ENCODE results near the gene GSTO2.

The GSTO2 gene

DNA sequence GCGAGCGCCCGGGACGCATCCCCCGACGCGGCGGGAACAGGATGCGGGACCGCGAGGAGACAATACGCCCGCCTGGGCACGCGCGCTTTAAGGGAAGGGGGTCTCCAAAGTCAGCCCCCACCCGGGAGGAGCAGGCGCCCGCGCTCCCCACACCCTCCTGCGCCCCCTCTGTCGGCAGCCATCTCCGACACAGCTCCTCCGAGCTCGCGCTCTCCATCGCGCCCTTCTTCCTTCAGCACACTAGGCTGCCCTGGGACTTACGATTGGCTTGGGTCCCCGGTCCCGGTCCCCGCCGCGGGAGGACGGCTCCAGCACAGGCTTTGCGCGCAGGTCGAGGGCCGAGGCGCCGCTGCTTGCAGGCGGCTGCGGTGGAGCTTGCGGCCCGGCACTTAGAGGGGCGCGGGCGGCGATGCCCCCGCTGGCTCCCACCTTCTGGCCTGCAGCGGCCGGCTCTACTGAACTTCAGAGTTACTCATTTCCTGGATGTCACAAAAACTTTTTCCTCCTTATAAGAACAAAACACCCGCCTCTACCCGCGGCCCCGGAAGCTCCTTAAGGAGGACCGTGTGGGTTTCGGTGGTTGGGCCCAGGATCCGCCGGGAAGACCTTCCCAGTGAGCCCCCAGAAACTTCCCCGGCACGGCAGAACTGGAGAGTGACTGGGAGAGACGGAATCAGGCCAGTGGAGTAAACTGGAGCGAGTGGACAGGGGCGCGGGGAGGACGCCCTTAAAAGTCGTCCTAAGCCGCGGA is 69.2 kb downstream of the GSTO2 start, which contains the start of gene ITPRIP:
Gene ITPRIP, minus strand, starts transcription at position 481 of the 751 bp plus-strand sequence. CDS start 22,414 bp downstream, outside the sequence.
- peak; percentile 95 for DNase-seq (ENCODE audit: low read depth, low spot score)
- TF ChIP-seq, protein P1, sequence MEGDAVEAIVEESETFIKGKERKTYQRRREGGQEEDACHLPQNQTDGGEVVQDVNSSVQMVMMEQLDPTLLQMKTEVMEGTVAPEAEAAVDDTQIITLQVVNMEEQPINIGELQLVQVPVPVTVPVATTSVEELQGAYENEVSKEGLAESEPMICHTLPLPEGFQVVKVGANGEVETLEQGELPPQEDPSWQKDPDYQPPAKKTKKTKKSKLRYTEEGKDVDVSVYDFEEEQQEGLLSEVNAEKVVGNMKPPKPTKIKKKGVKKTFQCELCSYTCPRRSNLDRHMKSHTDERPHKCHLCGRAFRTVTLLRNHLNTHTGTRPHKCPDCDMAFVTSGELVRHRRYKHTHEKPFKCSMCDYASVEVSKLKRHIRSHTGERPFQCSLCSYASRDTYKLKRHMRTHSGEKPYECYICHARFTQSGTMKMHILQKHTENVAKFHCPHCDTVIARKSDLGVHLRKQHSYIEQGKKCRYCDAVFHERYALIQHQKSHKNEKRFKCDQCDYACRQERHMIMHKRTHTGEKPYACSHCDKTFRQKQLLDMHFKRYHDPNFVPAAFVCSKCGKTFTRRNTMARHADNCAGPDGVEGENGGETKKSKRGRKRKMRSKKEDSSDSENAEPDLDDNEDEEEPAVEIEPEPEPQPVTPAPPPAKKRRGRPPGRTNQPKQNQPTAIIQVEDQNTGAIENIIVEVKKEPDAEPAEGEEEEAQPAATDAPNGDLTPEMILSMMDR (IDR thresholded peaks at IDR 0.05; ENCODE audit: low read depth, low read length): peak; percentile 16
- peak within 1 kb of the TSS; percentile 66 for H3K4me3 ChIP-seq (ENCODE audit: low read depth, low read length)
- in situ Hi-C loops (cut with HindIII; ENCODE audit: low sequenced_read_pairs): no loop called here

- peak overlapping the region; percentile 66 for H3K4me3 ChIP-seq (ENCODE audit: low read depth, low read length)
- peak; percentile 88 for DNase-seq (ENCODE audit: low read depth, low spot score)
- in situ Hi-C loops (cut with HindIII; ENCODE audit: low sequenced_read_pairs): no loop called here
- TF ChIP-seq, protein P1 (IDR thresholded peaks at IDR 0.05; ENCODE audit: low read depth, low read length): no peak
These were observed 70.6 kb downstream of the GSTO2 start for GRCh38 chr10:104339469-104340110.

DNA sequence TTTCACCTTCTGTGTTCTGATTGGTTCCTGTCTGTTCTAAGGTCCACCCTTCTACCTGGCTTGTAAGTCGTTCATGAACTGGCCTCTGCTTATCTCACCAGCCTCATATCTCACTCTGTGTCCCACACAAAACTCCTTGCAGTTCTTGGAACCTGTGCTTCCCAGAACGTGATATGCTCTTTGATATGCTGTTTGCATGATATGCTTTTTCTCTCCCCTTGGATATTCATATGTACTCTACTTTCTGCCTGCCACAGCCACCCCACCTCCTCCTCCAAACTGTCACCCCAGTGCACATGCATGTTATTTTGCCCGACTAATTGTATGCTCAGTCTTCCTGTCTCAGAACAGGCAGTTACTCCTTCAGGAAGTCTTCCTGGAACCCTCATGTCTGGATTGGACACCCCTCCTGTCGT is 71.1 kb downstream of the GSTO2 start:
- TF ChIP-seq, protein P1 (IDR thresholded peaks at IDR 0.05; ENCODE audit: low read depth, low read length): no peak
- H3K4me3 ChIP-seq (ENCODE audit: low read depth, low read length): no peak overlapping the region
- in situ Hi-C loops (cut with HindIII; ENCODE audit: low sequenced_read_pairs): no loop called here
- DNase-seq (ENCODE audit: low read depth, low spot score): no peak

DNA sequence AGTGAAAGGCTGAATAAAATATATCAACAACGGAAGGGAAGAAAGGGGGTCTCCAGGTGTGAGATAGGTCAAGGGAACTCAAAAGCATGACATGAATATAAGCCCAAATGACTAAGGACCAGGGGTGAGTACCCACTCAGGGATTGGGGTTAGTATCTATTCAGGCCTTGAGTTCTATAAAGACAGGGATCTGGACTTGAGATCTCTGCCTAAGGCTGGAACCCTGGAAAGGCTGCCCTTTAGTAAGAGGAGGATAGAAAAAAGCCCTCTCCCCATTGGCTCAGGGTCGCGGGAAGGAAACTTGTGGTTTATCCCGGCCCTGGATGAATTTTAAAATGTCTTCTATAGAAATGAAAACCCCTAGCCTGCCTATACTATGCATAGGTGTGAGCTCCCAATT is 71.7 kb downstream of the GSTO2 start:
- no peak overlapping the region for H3K4me3 ChIP-seq (ENCODE audit: low read depth, low read length)
- TF ChIP-seq, protein P1 (IDR thresholded peaks at IDR 0.05; ENCODE audit: low read depth, low read length): no peak
- in situ Hi-C loops (cut with HindIII; ENCODE audit: low sequenced_read_pairs): no loop called here
- DNase-seq (ENCODE audit: low read depth, low spot score): no peak

- no peak for DNase-seq (ENCODE audit: low read depth, low spot score)
- H3K4me3 ChIP-seq (ENCODE audit: low read depth, low read length): no peak overlapping the region
- in situ Hi-C loops (cut with HindIII; ENCODE audit: low sequenced_read_pairs): no loop called here
- TF ChIP-seq, protein P1 (IDR thresholded peaks at IDR 0.05; ENCODE audit: low read depth, low read length): no peak
These were observed 74.0 kb downstream of the GSTO2 start for GRCh38 chr10:104342941-104343411.

GRCh38 chr10:104344219-104344618 is 75.2 kb downstream of the GSTO2 start:
- no peak overlapping the region for H3K4me3 ChIP-seq (ENCODE audit: low read depth, low read length)
- in situ Hi-C loops (cut with HindIII; ENCODE audit: low sequenced_read_pairs): no loop called here
- no peak for DNase-seq (ENCODE audit: low read depth, low spot score)
- TF ChIP-seq, protein P1 (IDR thresholded peaks at IDR 0.05; ENCODE audit: low read depth, low read length): no peak

All from astrocyte of the spinal cord (primary cell).